Amygdala (tissue), 56 donors: ENCODE measurements around the gene EPHB4.
"Not testable (repeated sequence)": the region's sequence is repeated elsewhere in the genome, so short reads cannot be mapped to it uniquely, and the experiment has no call there.

Experiments
- DNase-seq, 56 donors: peaks; one replicate each; lab custom pipeline; 2025; lab: John Stamatoyannopoulos, UW

The EPHB4 gene

GRCh38 chr7:100793806-100794660 lies 33.3 kb downstream of the EPHB4 start:
- DNase-seq: no peak

GRCh38 chr7:100791881-100792666 lies 35.2 kb downstream of the EPHB4 start:
- no peak for DNase-seq

- no peak for DNase-seq
Measured at GRCh38 chr7:100789055-100789454, 38.3 kb downstream of the EPHB4 start.

- no peak for DNase-seq
Measured at GRCh38 chr7:100786323-100786722, 41.0 kb downstream of the EPHB4 start.

DNA sequence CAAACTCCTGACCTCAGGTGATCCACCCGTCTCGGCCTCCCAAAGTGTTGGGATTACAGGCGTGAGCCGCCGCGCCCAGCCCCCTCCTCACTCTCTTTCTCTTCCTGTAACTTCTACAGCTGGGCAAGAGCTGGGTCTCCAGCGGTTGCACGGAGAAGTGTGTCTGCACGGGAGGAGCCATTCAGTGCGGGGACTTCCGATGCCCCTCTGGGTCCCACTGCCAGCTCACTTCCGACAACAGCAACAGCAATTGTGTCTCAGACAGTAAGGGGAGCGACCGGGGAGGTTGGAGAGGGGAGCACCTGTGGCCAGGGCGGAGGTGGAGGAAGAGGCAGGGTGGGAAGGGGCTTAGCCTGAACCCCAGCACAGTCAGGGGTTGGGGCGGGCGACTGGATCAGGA lies 41.4 kb downstream of the EPHB4 start:
- DNase-seq: no peak

DNA sequence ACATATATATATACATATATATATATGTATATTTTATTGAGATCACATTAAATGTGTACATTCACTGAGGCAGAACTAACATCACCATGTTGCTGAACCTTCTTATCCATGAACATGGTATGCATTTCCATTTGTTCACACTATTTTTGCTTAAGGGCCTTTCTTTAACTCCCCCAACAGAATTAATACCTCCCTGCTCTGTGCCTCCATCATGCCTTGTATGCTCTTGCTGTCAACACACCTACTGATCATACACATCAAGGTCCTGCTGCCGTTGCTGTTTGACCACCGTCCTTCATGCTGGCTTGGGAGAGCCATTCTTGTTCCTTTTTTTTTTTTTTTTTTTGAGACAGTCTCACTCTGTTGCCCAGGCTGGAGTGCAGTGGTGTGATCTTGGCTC lies 43.5 kb downstream of the EPHB4 start:
- no peak for DNase-seq

DNA sequence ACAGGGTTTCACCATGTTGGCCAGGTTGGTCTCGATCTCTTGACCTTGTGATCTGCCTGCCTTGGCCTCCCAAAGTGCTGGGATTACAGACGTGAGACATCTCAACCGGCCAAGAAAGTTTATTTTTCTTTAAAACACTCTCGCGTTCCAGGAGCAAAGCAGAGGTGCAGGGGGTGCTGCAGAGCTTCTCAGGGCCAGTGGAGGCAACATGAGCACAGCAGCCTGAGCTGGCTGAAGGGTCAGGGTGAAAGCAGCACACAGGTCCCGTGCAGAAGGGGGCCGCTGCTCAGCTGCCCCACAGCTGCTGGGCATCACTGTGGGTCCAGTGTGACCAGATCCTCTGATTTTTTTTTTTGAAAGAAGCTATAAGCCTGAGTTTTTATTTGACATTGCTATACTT lies 46.1 kb downstream of the EPHB4 start:
- no peak for DNase-seq

DNA sequence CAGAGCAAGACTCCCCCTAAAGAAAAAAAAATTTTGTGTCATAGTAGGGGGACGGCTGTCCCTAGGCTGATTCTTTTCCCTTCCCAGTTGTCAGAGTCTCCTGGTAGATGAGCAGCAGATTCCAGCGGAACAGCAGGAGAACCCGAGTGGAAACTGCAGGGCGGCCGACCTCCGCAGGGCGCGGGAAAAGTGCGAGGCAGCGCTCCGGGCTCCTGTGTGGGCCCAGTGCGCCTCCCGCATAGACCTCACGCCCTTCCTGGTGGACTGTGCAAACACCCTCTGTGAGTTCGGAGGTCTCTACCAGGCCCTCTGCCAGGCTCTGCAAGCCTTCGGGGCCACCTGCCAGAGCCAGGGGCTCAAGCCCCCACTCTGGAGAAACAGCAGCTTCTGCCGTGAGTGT lies 48.0 kb downstream of the EPHB4 start:
- no peak for DNase-seq

DNA sequence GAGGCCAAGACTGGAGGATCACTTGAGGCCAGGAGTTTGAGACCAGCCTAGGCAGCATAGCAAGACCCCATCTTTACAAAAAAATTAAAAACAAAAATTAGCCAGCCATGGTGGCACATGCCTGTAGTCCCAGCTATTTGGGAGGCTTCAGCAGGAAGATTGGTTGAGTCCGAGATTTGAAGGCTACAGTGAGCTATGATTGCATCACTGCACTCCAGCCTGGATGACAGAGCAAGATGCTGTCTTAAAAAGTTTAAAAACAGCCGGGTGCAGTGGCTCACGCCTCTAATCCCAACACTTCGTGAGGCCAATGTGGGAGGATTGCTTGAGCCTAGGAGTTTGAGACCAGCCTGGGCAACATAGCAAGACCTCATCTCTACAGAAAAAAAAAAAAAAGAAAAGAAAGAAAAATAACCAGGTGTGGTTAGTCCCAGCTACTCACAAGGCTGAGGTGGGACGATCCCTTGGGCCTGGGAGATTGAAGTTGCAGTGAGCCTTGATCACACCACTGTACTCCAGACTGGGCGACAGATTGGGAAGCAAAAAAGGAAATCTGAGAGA lies 49.2 kb downstream of the EPHB4 start:
- DNase-seq: no peak

- no peak for DNase-seq
Measured at GRCh38 chr7:100773491-100773890, 53.8 kb downstream of the EPHB4 start.

DNA sequence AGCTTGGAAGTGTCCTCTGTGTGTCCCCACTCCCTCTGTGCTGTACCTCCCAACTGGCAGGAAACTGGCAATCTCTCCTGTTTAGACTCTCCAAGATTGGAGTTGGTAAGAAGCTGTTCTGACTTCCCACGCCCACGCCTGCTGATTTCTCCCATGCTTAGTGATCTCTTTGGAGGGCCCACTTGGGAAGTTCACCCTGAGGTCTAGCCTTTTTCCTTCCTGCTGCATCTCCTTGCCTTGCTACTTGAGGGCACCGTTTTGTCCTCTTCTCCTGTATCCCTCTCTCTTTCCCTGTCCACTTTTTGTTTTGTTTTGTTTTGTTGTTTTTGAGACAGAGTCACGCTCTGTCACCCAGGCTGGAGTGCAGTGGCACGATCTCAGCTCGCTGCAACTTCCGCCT lies 58.5 kb downstream of the EPHB4 start:
- DNase-seq: no peak

DNA sequence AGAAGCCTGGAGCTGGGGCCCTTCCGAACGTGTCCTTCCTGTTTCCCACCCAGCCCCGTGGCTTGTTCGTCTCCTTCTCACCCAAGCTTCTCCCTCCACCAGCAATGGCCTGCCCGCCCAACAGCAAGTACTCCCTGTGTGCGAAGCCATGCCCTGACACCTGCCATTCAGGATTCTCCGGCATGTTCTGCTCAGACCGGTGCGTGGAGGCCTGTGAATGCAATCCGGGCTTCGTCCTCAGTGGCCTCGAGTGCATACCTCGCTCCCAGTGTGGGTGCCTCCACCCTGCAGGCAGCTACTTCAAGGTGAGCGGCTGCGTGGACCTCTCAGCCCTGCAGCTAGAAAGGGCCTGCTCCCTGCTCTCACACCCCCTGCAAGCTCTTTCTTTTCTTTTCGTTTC lies 62.1 kb downstream of the EPHB4 start:
- no peak for DNase-seq

GRCh38 chr7:100764841-100765240 lies 62.5 kb downstream of the EPHB4 start:
- DNase-seq: no peak

DNA sequence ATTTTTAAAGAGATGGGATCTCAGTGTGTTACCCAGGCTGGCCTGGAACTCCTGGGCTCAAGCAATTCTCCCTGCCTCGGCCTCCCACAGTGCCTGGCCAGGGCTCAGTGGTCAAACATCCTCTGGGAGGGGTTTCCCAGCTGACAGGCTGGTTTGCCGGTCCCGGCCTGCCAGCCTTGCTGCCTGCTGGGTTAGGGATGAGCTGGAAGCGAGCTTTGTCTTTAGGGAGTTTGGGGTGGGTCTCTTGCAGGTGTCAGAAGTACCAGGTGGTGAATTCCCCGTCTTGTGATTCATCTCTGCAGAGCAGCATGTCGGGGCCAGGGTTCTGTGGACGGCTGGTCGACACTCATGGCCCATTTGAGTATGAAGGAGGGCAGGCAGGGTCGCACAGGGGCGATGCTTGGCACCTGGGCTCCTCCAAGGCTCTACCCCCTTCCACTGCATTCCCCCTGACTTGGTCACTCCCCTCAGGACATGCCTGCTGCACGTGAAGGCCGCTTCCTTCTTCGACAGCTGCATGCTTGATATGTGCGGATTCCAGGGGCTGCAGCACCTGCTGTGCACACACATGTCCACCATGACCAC lies 63.7 kb downstream of the EPHB4 start:
- no peak for DNase-seq

- DNase-seq: not testable (repeated sequence)
Measured at GRCh38 chr7:100762841-100763240, 64.5 kb downstream of the EPHB4 start.

GRCh38 chr7:100759357-100760171 lies 67.8 kb downstream of the EPHB4 start:
- no peak for DNase-seq

DNA sequence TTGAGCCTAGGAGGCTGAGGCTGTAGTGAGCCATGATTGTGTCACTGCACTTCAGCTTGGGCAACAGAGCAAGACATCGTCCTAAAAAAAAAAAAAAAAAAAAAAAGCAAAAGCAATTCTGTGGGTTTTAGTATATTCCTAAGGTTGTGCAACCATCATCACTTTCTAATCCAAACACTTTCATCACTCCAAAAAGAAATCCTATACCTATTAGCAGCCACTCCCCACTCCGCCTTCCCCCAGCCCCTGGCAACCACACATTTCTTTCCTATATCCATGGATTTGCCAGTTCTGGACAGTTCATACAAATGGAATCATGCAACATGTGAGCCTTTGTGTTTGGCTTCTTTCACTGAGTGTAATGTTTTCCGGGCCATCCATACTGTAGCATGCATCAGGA lies 73.6 kb downstream of the EPHB4 start:
- DNase-seq: no peak

GRCh38 chr7:100752994-100753393 lies 74.3 kb downstream of the EPHB4 start:
- DNase-seq: no peak
